Mesangial cell (primary cell): ENCODE data around the gene TPRX1. TPM values are rescaled to one million over a fixed set of nuclear protein-coding genes. Genes with fewer than 3 reads are reported as not detected.

ENCODE experiments used
- total RNA-seq: library from RNA; depleted of rRNA; stranded (reverse); fragments of >200 nt; gene quantifications from 2 replicates; pipeline ENCODE4 v1.2.3, GENCODE V29; 2015

TPRX1 gene
- total RNA-seq = not detected in 2 replicates

GRCh38 chr19:47804451-47804850 is at the start of gene TPRX1:
TSS of gene TPRX1 (minus strand) at chr19:47804551. CDS start at chr19:47804539, 12 bp downstream.

GRCh38 chr19:47821460-47822020 is 17.2 kb upstream of the TPRX1 start, which contains the start of gene CRX:
TSS of gene CRX (plus strand) at chr19:47821937. CDS start at chr19:47834444, 12,507 bp downstream.

DNA sequence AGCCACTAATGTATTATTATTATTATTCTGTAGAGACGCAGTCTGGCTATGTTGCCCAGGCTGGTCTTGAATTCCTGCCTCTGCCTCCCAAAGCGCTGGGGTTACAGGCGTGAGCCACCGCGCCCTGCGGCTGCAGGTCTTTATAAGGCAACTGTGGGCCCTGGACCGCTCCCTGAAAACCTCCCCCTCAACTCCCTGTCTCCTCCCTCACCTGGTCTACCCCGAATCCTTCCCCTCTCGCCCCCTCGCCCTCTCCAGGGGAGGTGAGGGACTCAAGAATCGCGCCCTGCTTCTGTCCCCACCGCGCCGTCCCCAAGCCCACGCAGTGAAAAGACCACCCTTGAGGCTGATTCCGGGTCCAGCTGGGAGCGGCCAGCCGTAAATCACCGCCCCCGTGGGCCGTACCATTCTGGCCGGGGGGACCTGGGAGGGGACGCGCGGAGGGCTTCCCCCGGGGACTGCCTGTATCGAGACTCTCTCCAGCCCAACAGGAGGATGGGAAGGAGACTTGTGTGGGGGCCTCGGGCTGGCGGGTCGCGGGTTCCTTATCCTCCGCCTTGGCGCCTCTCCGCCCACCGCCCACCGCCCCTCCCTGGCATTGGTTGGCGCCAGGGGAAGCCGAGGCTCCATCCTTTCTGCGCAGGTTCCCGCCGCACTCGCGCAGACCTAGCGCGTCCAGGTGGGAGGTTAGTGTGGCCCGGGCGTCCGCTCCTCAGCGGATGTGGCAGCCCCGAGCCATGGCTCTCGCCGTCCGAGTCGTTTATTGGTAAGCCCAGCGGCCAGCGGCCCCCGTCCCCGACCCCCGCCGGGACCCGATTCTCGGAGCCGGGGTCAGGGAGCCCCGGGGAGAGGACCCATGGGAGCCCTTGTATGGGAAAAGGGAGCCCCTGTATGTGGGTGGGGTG is 26.1 kb downstream of the TPRX1 start, which contains the start of gene SELENOW:
Gene SELENOW, plus strand, starts transcription at position 655 of the 905 bp plus-strand sequence. Its CDS starts 83 bp downstream, at position 738.

Other genes starting within 250 kb of the TPRX1 start
- 0.13 TPM in 1 of 2 replicates, not detected in the other for gene ZNF541, start 231.4 kb downstream of the TPRX1 start, total RNA-seq
- gene BICRA, start 195.4 kb downstream of the TPRX1 start, total RNA-seq = 6.1 and 6.4 TPM in 2 replicates
- 125 and 161 TPM in 2 replicates for gene EHD2, start 91.1 kb downstream of the TPRX1 start, total RNA-seq
- gene NOP53, start 59.0 kb downstream of the TPRX1 start, total RNA-seq = 112 and 234 TPM in 2 replicates
- 227 and 272 TPM in 2 replicates for gene SELENOW, start 25.8 kb downstream of the TPRX1 start, total RNA-seq
- gene CRX, start 17.4 kb upstream of the TPRX1 start, total RNA-seq = not detected in 2 replicates
- gene TPRX2, start 54.7 kb upstream of the TPRX1 start, total RNA-seq = not detected in 2 replicates
- not detected in 2 replicates for gene SULT2A1, start 81.8 kb upstream of the TPRX1 start, total RNA-seq
- not detected in 2 replicates for gene BSPH1, start 187.6 kb upstream of the TPRX1 start, total RNA-seq
- gene ELSPBP1, start 190.1 kb upstream of the TPRX1 start, total RNA-seq = not detected in 2 replicates
- gene CABP5, start 239.5 kb upstream of the TPRX1 start, total RNA-seq = not detected in 2 replicates